B cell (primary cell): Measurements from ENCODE around the gene B3GNT7. TPM values are rescaled to one million over a fixed set of nuclear protein-coding genes. Genes with fewer than 3 reads are reported as not detected.
A peak's percentile ranks its signal among the peaks of the same experiment; 100 is the strongest.

Experiments
- ATAC-seq: fragments of 200-7000 bp; cut with Tn5 transposase; one replicate; pipeline ENCODE4 v1.10.0; 2021; ENCODE audit warnings: low read depth, mild to moderate bottlenecking, moderate number of reproducible peaks, moderate library complexity
- CTCF ChIA-PET: fragments of 350-600 bp; sonication (Branson Sonifier 250); formaldehyde crosslinking; loops from one replicate; lab custom pipeline; 2021; ENCODE audit warnings: antibody characterized with exemption, inconsistent platforms; lab: Charles Lee
- POLR2A ChIA-PET: fragments of 350-600 bp; sonication (Branson Sonifier 250); formaldehyde crosslinking; loops from one replicate; lab custom pipeline; 2021; ENCODE audit warnings: antibody characterized with exemption; lab: Charles Lee
- DNase-seq: peaks from one replicate; pipeline ENCODE4 v3.0.0; 2013
- H2AFZ ChIP-seq: 2 replicates; pipeline ENCODE4 v1.6.1; 2012; ENCODE audit warnings: mild to moderate bottlenecking, low read depth, low read length; ENCODE audit not compliant: insufficient read depth, poor library complexity, severe bottlenecking
- H3K27ac ChIP-seq, 2 donors: 1 replicate in 1 of 2; 2 replicates in 1 of 2; pipeline ENCODE4 v1.5.1; 2012 to 2013; ENCODE audit warnings: low read length in 2 of 2, mild to moderate bottlenecking in 2 of 2, moderate library complexity in 1 of 2
- H3K27me3 ChIP-seq, 4 experiments: fragments of 200-600 bp in 1 of 4; sonication (generic) in 1 of 4; replicated peaks in 1 of 4; 1 replicate in 2 of 4; 2 replicates in 2 of 4; pipeline versions ENCODE4 v1.6.1 to v1.7.0; 2013 to 2016; ENCODE audit warnings: low read length in 3 of 4, mild to moderate bottlenecking in 2 of 4, mixed read lengths in 1 of 4, moderate library complexity in 1 of 4; ENCODE audit not compliant: insufficient read depth in 4 of 4, control insufficient read depth in 3 of 4; ENCODE audit errors: control extremely low read depth in 1 of 4
- H3K36me3 ChIP-seq, 2 experiments: replicated peaks in 1 of 2; 1 replicate in 1 of 2; 2 replicates in 1 of 2; pipeline versions ENCODE4 v1.6.1 to v1.7.1; 2013; ENCODE audit warnings: low read length in 1 of 2; ENCODE audit not compliant: insufficient read depth in 2 of 2, control insufficient read depth in 1 of 2; ENCODE audit errors: control extremely low read depth in 1 of 2, extremely low read depth in 1 of 2
- H3K4me1 ChIP-seq, 2 donors: fragments of 200-600 bp in 1 of 2; sonication (generic) in 1 of 2; 1 replicate in 1 of 2; 2 replicates in 1 of 2; pipeline versions ENCODE4 v1.5.1 to v1.6.1; 2013 to 2017; ENCODE audit warnings: low read length in 2 of 2; ENCODE audit not compliant: control insufficient read depth in 2 of 2, insufficient read depth in 2 of 2
- H3K4me2 ChIP-seq: replicated peaks from 2 replicates; pipeline ENCODE3; 2012; ENCODE audit warnings: mild to moderate bottlenecking, low read depth, low read length; ENCODE audit not compliant: poor library complexity, severe bottlenecking
- H3K4me3 ChIP-seq, 5 experiments: fragments of 200-600 bp in 1 of 5; sonication (generic) in 1 of 5; 1 replicate in 3 of 5; 2 replicates in 2 of 5; pipeline versions ENCODE4 v1.5.1 to v1.7.0; 2011 to 2016; ENCODE audit warnings: low read length in 4 of 5, mild to moderate bottlenecking in 4 of 5, low read depth in 2 of 5, control low read depth in 1 of 5, moderate library complexity in 1 of 5; ENCODE audit not compliant: insufficient read depth in 1 of 5; ENCODE audit errors: control extremely low read depth in 1 of 5, extremely low read depth in 1 of 5
- H3K79me2 ChIP-seq: fragments of 200-600 bp; sonication (generic); one replicate; pipeline ENCODE4 v1.6.0; 2016; ENCODE audit warnings: low read length; ENCODE audit not compliant: control insufficient read depth, insufficient read depth
- H3K9ac ChIP-seq: fragments of 200-600 bp; sonication (generic); 2 replicates; pipeline ENCODE4 v1.6.1; 2017; ENCODE audit warnings: mild to moderate bottlenecking, low read length, moderate library complexity
- H3K9me3 ChIP-seq, 3 donors: one replicate each; pipeline versions ENCODE4 v1.6.1 to v1.7.1; 2013; ENCODE audit warnings: low read length in 2 of 3; ENCODE audit not compliant: control insufficient read depth in 2 of 3, insufficient read depth in 1 of 3; ENCODE audit errors: control extremely low read depth in 1 of 3
- H4K20me1 ChIP-seq: 2 replicates; pipeline ENCODE4 v1.6.0; 2012; ENCODE audit warnings: mild to moderate bottlenecking, low read length; ENCODE audit not compliant: insufficient read depth, control insufficient read depth, poor library complexity, severe bottlenecking
- H3K27ac Mint-ChIP-seq: one replicate; pipeline ENCODE4 v1.8.0; 2021; ENCODE audit warnings: mixed read lengths
- H3K27me3 Mint-ChIP-seq: one replicate; pipeline ENCODE4 v1.8.0; 2021; ENCODE audit warnings: mixed read lengths
- H3K4me1 Mint-ChIP-seq: one replicate; pipeline ENCODE4 v1.8.0; 2021; ENCODE audit warnings: mixed read lengths
- H3K4me3 Mint-ChIP-seq: one replicate; pipeline ENCODE4 v1.8.0; 2021; ENCODE audit warnings: mixed read lengths
- H3K9me3 Mint-ChIP-seq: one replicate; pipeline ENCODE4 v1.8.0; 2022; ENCODE audit warnings: mixed read lengths; ENCODE audit not compliant: insufficient read depth
- CTCF ChIP-seq: fragments of 200-600 bp; IDR thresholded peaks from one replicate; pipeline ENCODE4 v1.8.0; 2022; ENCODE audit warnings: antibody characterized with exemption, mild to moderate bottlenecking
- EZH2 ChIP-seq: IDR thresholded peaks from 2 replicates; pipeline ENCODE4 v1.6.1; 2012; ENCODE audit warnings: borderline replicate concordance, low read depth, mild to moderate bottlenecking, moderate library complexity, low read length; ENCODE audit not compliant: insufficient read depth, poor library complexity, severe bottlenecking
- WGBS: methylation state at CpG from one replicate; pipeline ENCODE4 v1.1.5; 2013; ENCODE audit warnings: missing lambda C conversion rate; ENCODE audit not compliant: insufficient coverage; 5-methylcytosine and 5-hydroxymethylcytosine counted together
- intact Hi-C: fragments of 100-400 bp; cut with micrococcal nuclease; formaldehyde crosslinking; loops from one replicate; pipeline ENCODE4 v1.10.0; 2022
- polyA plus RNA-seq: library from polyadenylated mRNA; depleted of rRNA; stranded (reverse); fragments of >200 nt; gene quantifications from 2 replicates; pipeline ENCODE4 v1.2.3, GENCODE V29; 2012
- total RNA-seq, 2 donors: library from RNA; stranded (reverse); fragments of 120-200 nt in 1 of 2; gene quantifications; 1 replicate in 1 of 2; 2 replicates in 1 of 2; pipeline versions ENCODE4 v1.2.3 to v1.2.4, GENCODE V29; 2013 to 2022

Gene B3GNT7
- total and polyA plus RNA-seq, 2 donors (not counting 1 experiment from before 2014, with no cell fraction given), result 5.7 to 14.3 TPM

- Mint-ChIP-seq H3K4me3 (no peak overlapping the region), H3K4me1 (peaks cover 17% of the 10 kb centered on the region), H3K27ac (no peak overlapping the region), H3K27me3 (peaks cover 18% of the 10 kb centered on the region), H3K9me3 (no peaks in the 10 kb centered on the region)
- Histone ChIP-seq H2AFZ (no peak overlapping the region), H3K79me2 (no peaks in the 10 kb centered on the region), H3K9me3 (peaks cover 0 to 7% (median 7%) of the 10 kb centered on the region in 3 donors), H3K4me1 (peaks cover 12 to 16% of the 10 kb centered on the region in 2 donors), H4K20me1 (no peaks in the 10 kb centered on the region), H3K4me2 (no peak overlapping the region), H3K27ac (no peak overlapping the region), H3K27me3 (peaks cover 0 to 24% (median 9%) of the 10 kb centered on the region in 4 experiments), H3K4me3 (no peak overlapping the region), H3K36me3 (no peaks in the 10 kb centered on the region), H3K9ac (no peak overlapping the region)
- intact Hi-C loops, result no loop called here
- ChIA-PET POLR2A (interaction anchor here (0.6 kb wide), 1 partner anchor 184 kb away, joined by 3 read pairs; no protein-coding TSS in a partner anchor), CTCF (interaction anchor here (1.0 to 21.6 kb wide), 11 partner anchors 10 to 307 kb away, joined by 3 to 325 read pairs (median 10); partner anchors contain the start of gene B3GNT7)
- 86% methylated on average over 4 of the region's 6 CpGs for WGBS
- peak; percentile 59 for TF ChIP-seq CTCF
- TF ChIP-seq EZH2, result no peak
- no peak for ATAC-seq
- no peak for DNase-seq
Observed at GRCh38 chr2:231410293-231411004, 14.9 kb downstream of the B3GNT7 start.

DNA sequence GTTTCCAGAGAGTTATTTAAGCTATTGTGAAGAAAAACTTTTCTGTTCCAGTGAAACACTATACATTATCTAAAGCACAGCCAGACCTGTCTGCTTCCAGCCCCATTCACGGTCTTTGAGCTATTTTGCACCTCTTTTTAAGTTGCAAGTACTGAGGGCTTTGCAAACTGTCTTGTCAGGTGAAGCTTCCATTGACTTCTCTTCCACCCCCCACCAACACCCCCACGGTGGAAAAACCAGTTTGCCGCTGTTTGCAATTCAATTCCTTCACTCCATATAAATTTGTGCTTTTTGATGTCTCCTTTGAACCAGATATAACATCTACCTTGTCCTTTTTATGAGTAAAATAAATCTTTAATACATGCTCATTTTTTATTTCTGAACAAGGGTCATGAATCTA, 15.7 kb downstream of the B3GNT7 start:
- H3K27me3 Mint-ChIP-seq, result peaks cover 21% of the 10 kb centered on the region
- TF ChIP-seq EZH2 (no peak), CTCF (no peak)
- H3K4me1 Mint-ChIP-seq, result peaks cover 9% of the 10 kb centered on the region
- H3K4me1 ChIP-seq, result peaks cover 12 to 13% of the 10 kb centered on the region in 2 donors
- no peak overlapping the region for H3K27ac ChIP-seq
- CTCF ChIA-PET, result interaction anchor here (0.9 to 21.6 kb wide), 15 partner anchors 9 to 587 kb away, joined by 3 to 325 read pairs (median 5); partner anchors contain the start of gene B3GNT7
- H4K20me1 ChIP-seq, result no peaks in the 10 kb centered on the region
- no peaks in the 10 kb centered on the region for H3K79me2 ChIP-seq
- H3K9me3 ChIP-seq, result peaks cover 0 to 7% (median 7%) of the 10 kb centered on the region in 3 donors
- POLR2A ChIA-PET, result no interaction called here
- no peak overlapping the region for H3K4me3 ChIP-seq
- peaks cover 0 to 24% (median 10%) of the 10 kb centered on the region in 4 experiments for H3K27me3 ChIP-seq
- H3K4me2 ChIP-seq, result no peak overlapping the region
- no peak for DNase-seq
- H3K36me3 ChIP-seq, result no peaks in the 10 kb centered on the region
- no peaks in the 10 kb centered on the region for H3K9me3 Mint-ChIP-seq
- WGBS, result 62% methylated on average over 3 of the region's 3 CpGs
- no peak overlapping the region for H3K27ac Mint-ChIP-seq
- H2AFZ ChIP-seq, result no peak overlapping the region
- ATAC-seq, result no peak
- intact Hi-C loops, result no loop called here
- no peak overlapping the region for H3K9ac ChIP-seq
- peak overlapping the region; percentile 80 for H3K4me3 Mint-ChIP-seq
